Activated T-helper 17 cell treated with anti-CD3 and anti-CD28 coated beads, Interleukin-2, amount 50 U/mL, for 72 hours (primary cell): ENCODE data around the gene CLTCL1. TPM values are rescaled to one million over a fixed set of nuclear protein-coding genes. Genes with fewer than 3 reads are reported as not detected.
"Not testable (repeated sequence)": the region's sequence is repeated elsewhere in the genome, so short reads cannot be mapped to it uniquely, and the experiment has no call there.

Experiments
- ATAC-seq: fragments of 150-1000 bp; cut with Tn5 transposase; replicated peaks from 2 replicates; pipeline ENCODE4 v1.10.0; 2021; ENCODE audit warnings: mild to moderate bottlenecking, moderate library complexity
- H3K27ac Mint-ChIP-seq: one replicate; pipeline ENCODE4 v1.8.0; 2022; ENCODE audit warnings: mixed read lengths
- H3K27me3 Mint-ChIP-seq: one replicate; pipeline ENCODE4 v1.8.0; 2022; ENCODE audit warnings: mixed read lengths
- H3K36me3 Mint-ChIP-seq: one replicate; pipeline ENCODE4 v1.8.0; 2022; ENCODE audit warnings: low read depth, mild to moderate bottlenecking, mixed read lengths
- H3K4me1 Mint-ChIP-seq: one replicate; pipeline ENCODE4 v1.8.0; 2022; ENCODE audit warnings: mixed read lengths
- H3K4me3 Mint-ChIP-seq: one replicate; pipeline ENCODE4 v1.8.0; 2022; ENCODE audit warnings: mild to moderate bottlenecking, mixed read lengths
- H3K9me3 Mint-ChIP-seq: one replicate; pipeline ENCODE4 v1.8.0; 2022; ENCODE audit warnings: mixed read lengths
- total RNA-seq, 2 donors: library from RNA; stranded (reverse); gene quantifications; one replicate each; pipeline ENCODE4 v1.2.3, GENCODE V29; 2022

The CLTCL1 gene
- total RNA-seq, 2 donors from 2014 or later = 0.86 to 2.0 TPM

GRCh38 chr22:19167106-19167869, 124.2 kb downstream of the CLTCL1 start:
- Mint-ChIP-seq H3K4me1 (peaks cover 8% of the 10 kb centered on the region), H3K27ac (no peak overlapping the region), H3K4me3 (no peak overlapping the region), H3K27me3 (peaks cover 24% of the 10 kb centered on the region), H3K36me3 (peaks cover 12% of the 10 kb centered on the region), H3K9me3 (no peaks in the 10 kb centered on the region)
- no peak for ATAC-seq

GRCh38 chr22:19166421-19166820, 125.1 kb downstream of the CLTCL1 start:
- H3K27me3 Mint-ChIP-seq = peaks cover 24% of the 10 kb centered on the region
- H3K9me3 Mint-ChIP-seq = no peaks in the 10 kb centered on the region
- peaks cover 5% of the 10 kb centered on the region for H3K4me1 Mint-ChIP-seq
- no peak overlapping the region for H3K4me3 Mint-ChIP-seq
- no peak for ATAC-seq
- no peak overlapping the region for H3K27ac Mint-ChIP-seq
- H3K36me3 Mint-ChIP-seq = peaks cover 6% of the 10 kb centered on the region

GRCh38 chr22:19164425-19164824, 127.1 kb downstream of the CLTCL1 start:
- no peaks in the 10 kb centered on the region for H3K36me3 Mint-ChIP-seq
- no peak for ATAC-seq
- no peak overlapping the region for H3K4me3 Mint-ChIP-seq
- H3K27me3 Mint-ChIP-seq = peaks cover 19% of the 10 kb centered on the region
- H3K4me1 Mint-ChIP-seq = peaks cover 5% of the 10 kb centered on the region
- H3K27ac Mint-ChIP-seq = no peak overlapping the region
- no peaks in the 10 kb centered on the region for H3K9me3 Mint-ChIP-seq

GRCh38 chr22:19158649-19159048, 132.9 kb downstream of the CLTCL1 start:
- not testable (repeated sequence) for H3K27ac Mint-ChIP-seq, H3K9me3 Mint-ChIP-seq, H3K36me3 Mint-ChIP-seq, ATAC-seq, H3K4me1 Mint-ChIP-seq, H3K27me3 Mint-ChIP-seq, H3K4me3 Mint-ChIP-seq

- not testable (repeated sequence) for H3K4me3 Mint-ChIP-seq
These were observed 135.4 kb downstream of the CLTCL1 start for GRCh38 chr22:19156109-19156508.

GRCh38 chr22:19152942-19153883, 138.3 kb downstream of the CLTCL1 start:
- H3K27me3 Mint-ChIP-seq = peaks cover 27% of the 10 kb centered on the region
- H3K4me3 Mint-ChIP-seq = no peak overlapping the region
- ATAC-seq = no peak
- peaks cover 9% of the 10 kb centered on the region for H3K4me1 Mint-ChIP-seq
- H3K36me3 Mint-ChIP-seq = peaks cover 14% of the 10 kb centered on the region
- H3K9me3 Mint-ChIP-seq = no peaks in the 10 kb centered on the region
- H3K27ac Mint-ChIP-seq = no peak overlapping the region

More at GRCh38 chr22:19156109-19156508, 135.4 kb downstream of the CLTCL1 start:
- H3K4me1 Mint-ChIP-seq, H3K9me3 Mint-ChIP-seq, H3K36me3 Mint-ChIP-seq, ATAC-seq, H3K27ac Mint-ChIP-seq: not testable (repeated sequence)
- peaks cover 23% of the 10 kb centered on the region for H3K27me3 Mint-ChIP-seq

GRCh38 chr22:19151329-19152191, 140.0 kb downstream of the CLTCL1 start:
- no peak for ATAC-seq
- Mint-ChIP-seq H3K9me3 (no peaks in the 10 kb centered on the region), H3K27ac (no peak overlapping the region), H3K27me3 (peaks cover 27% of the 10 kb centered on the region), H3K4me1 (peaks cover 9% of the 10 kb centered on the region), H3K36me3 (peaks cover 14% of the 10 kb centered on the region), H3K4me3 (peak overlapping the region; percentile 66)

GRCh38 chr22:19150482-19151328, 140.8 kb downstream of the CLTCL1 start:
- Mint-ChIP-seq H3K4me1 (peaks cover 9% of the 10 kb centered on the region), H3K9me3 (no peaks in the 10 kb centered on the region), H3K27ac (no peak overlapping the region), H3K36me3 (peaks cover 14% of the 10 kb centered on the region), H3K27me3 (peaks cover 27% of the 10 kb centered on the region), H3K4me3 (peak overlapping the region; percentile 66)
- ATAC-seq = no peak

- no peak within 1 kb of the TSS for H3K27ac Mint-ChIP-seq
- no peaks in the 10 kb centered on the region for H3K9me3 Mint-ChIP-seq
- H3K27me3 Mint-ChIP-seq = peaks cover 26% of the 10 kb centered on the region
- peaks cover 9% of the 10 kb centered on the region for H3K4me1 Mint-ChIP-seq
- peak within 1 kb of the TSS; percentile 66 for H3K4me3 Mint-ChIP-seq
- peaks cover 14% of the 10 kb centered on the region for H3K36me3 Mint-ChIP-seq
- ATAC-seq = no peak
These were observed 141.5 kb downstream of the CLTCL1 start, which contains the start of gene GSC2 for GRCh38 chr22:19149991-19150390. Gene GSC2 (minus strand): TSS chr22:19150292. CDS start chr22:19150283, 9 bp downstream.

- peaks cover 24% of the 10 kb centered on the region for H3K27me3 Mint-ChIP-seq
- no peak overlapping the region for H3K27ac Mint-ChIP-seq
- no peak for ATAC-seq
- no peaks in the 10 kb centered on the region for H3K9me3 Mint-ChIP-seq
- H3K4me3 Mint-ChIP-seq = peak overlapping the region; percentile 48
- H3K36me3 Mint-ChIP-seq = peaks cover 18% of the 10 kb centered on the region
- H3K4me1 Mint-ChIP-seq = peaks cover 9% of the 10 kb centered on the region
These were observed 142.3 kb downstream of the CLTCL1 start for GRCh38 chr22:19149047-19149883.

- Mint-ChIP-seq H3K4me3 (peak overlapping the region; percentile 48), H3K9me3 (no peaks in the 10 kb centered on the region), H3K36me3 (peaks cover 23% of the 10 kb centered on the region), H3K4me1 (peaks cover 11% of the 10 kb centered on the region), H3K27ac (no peak overlapping the region), H3K27me3 (peaks cover 20% of the 10 kb centered on the region)
- no peak for ATAC-seq
These were observed 143.0 kb downstream of the CLTCL1 start for GRCh38 chr22:19148417-19149046.

- Mint-ChIP-seq H3K27ac (no peak overlapping the region), H3K9me3 (no peaks in the 10 kb centered on the region), H3K36me3 (peaks cover 23% of the 10 kb centered on the region)
These were observed 144.2 kb downstream of the CLTCL1 start for GRCh38 chr22:19147195-19147780.

More at GRCh38 chr22:19147195-19147780, 144.2 kb downstream of the CLTCL1 start:
- H3K4me1 Mint-ChIP-seq = peaks cover 9% of the 10 kb centered on the region
- H3K4me3 Mint-ChIP-seq = no peak overlapping the region
- no peak for ATAC-seq
- peaks cover 14% of the 10 kb centered on the region for H3K27me3 Mint-ChIP-seq
